Measurements from ENCODE around the gene SPNS3.
A peak's percentile ranks its signal among the peaks of the same experiment; 100 is the strongest.

Gene SPNS3

GRCh38 chr17:4474093-4474492 lies 40.4 kb downstream of the SPNS3 start:
- no peak for FAIRE-seq

- FAIRE-seq, result no peak
These were observed 41.3 kb downstream of the SPNS3 start for GRCh38 chr17:4475001-4475400.

GRCh38 chr17:4475463-4475862 lies 41.7 kb downstream of the SPNS3 start:
- FAIRE-seq, result no peak

- FAIRE-seq, result no peak
These were observed 42.3 kb downstream of the SPNS3 start for GRCh38 chr17:4476017-4476416.

- no peak for FAIRE-seq
These were observed 42.9 kb downstream of the SPNS3 start for GRCh38 chr17:4476511-4477070.

- no peak for FAIRE-seq
These were observed 43.6 kb downstream of the SPNS3 start for GRCh38 chr17:4477255-4477791.

- FAIRE-seq, result no peak
These were observed 44.6 kb downstream of the SPNS3 start for GRCh38 chr17:4478318-4478830.

GRCh38 chr17:4479340-4479981 lies 45.7 kb downstream of the SPNS3 start:
- FAIRE-seq, result no peak

- no peak for FAIRE-seq
These were observed 46.4 kb downstream of the SPNS3 start for GRCh38 chr17:4479982-4480751.

- no peak for FAIRE-seq
These were observed 47.5 kb downstream of the SPNS3 start for GRCh38 chr17:4480929-4481898.

GRCh38 chr17:4482338-4483011 lies 48.7 kb downstream of the SPNS3 start:
- no peak for FAIRE-seq

- peak; percentile 94 for FAIRE-seq
These were observed 49.5 kb downstream of the SPNS3 start for GRCh38 chr17:4483012-4483840.

GRCh38 chr17:4485676-4486646 lies 52.2 kb downstream of the SPNS3 start:
- FAIRE-seq, result no peak

- no peak for FAIRE-seq
These were observed 53.6 kb downstream of the SPNS3 start for GRCh38 chr17:4487296-4487695.

GRCh38 chr17:4487820-4488716 lies 54.3 kb downstream of the SPNS3 start:
- FAIRE-seq, result no peak

GRCh38 chr17:4488989-4489595 lies 55.4 kb downstream of the SPNS3 start:
- FAIRE-seq, result no peak

GRCh38 chr17:4490109-4490591 lies 56.4 kb downstream of the SPNS3 start:
- no peak for FAIRE-seq

GRCh38 chr17:4490637-4491061 lies 56.9 kb downstream of the SPNS3 start:
- no peak for FAIRE-seq

All from G401.6 (cell line).